HCT116 (cell line): ENCODE measurements around the gene LRRTM4. TPM values are rescaled to one million over a fixed set of nuclear protein-coding genes. Genes with fewer than 3 reads are reported as not detected.

Experiments used
- ATAC-seq: fragments of 200-7000 bp; cut with Tn5 transposase; 2 replicates; pipeline ENCODE4 v1.9.1; 2020; ENCODE audit warnings: mild to moderate bottlenecking, moderate library complexity
- BruUV-seq: library from RNA; stranded (reverse); fragments of 400-500 nt; replicated peaks from 2 replicates; lab custom pipeline; 2021; lab: Mats Ljungman, UMichigan
- CTCF ChIA-PET: fragments of 300-600 bp; sonication (Branson Sonifier 250); formaldehyde crosslinking; loops from one replicate; lab custom pipeline; 2021; ENCODE audit warnings: antibody characterized with exemption; lab: Charles Lee
- POLR2A ChIA-PET: fragments of 300-600, 350-600 bp; sonication (Branson Sonifier 250); formaldehyde crosslinking; loops from one replicate; lab custom pipeline; 2021; ENCODE audit warnings: antibody characterized with exemption; lab: Charles Lee
- RAD21 ChIA-PET, 2 experiments: fragments of 300-600 bp; sonication (Branson Sonifier 250); formaldehyde crosslinking; loops; one replicate each; lab custom pipeline; 2023; ENCODE audit warnings: low total read pairs in 2 of 2; ENCODE audit not compliant: uncharacterized antibody in 2 of 2, unreplicated experiment in 2 of 2, low non-redundant PET in 1 of 2; lab: Charles Lee
- DNase-seq: peaks from one replicate; pipeline ENCODE4 v3.0.0-alpha.2; 2010; ENCODE audit warnings: low read depth, low spot score
- H2AFZ ChIP-seq: fragments of 200-600 bp; shearing (Covaris generic), sonication (generic); 2 replicates; pipeline ENCODE4 v1.6.1; 2017; ENCODE audit warnings: low read depth, mixed run types, mixed read lengths, antibody characterized with exemption, low read length; ENCODE audit not compliant: poor library complexity, severe bottlenecking
- H3K27ac ChIP-seq: 2 replicates; pipeline ENCODE4 v1.5.1; 2012; ENCODE audit warnings: low read depth, low read length
- H3K27me3 ChIP-seq: fragments of 200-600 bp; sonication (generic); 2 replicates; pipeline ENCODE4 v1.6.1; 2016; ENCODE audit warnings: mixed run types, low read length, mixed read lengths; ENCODE audit not compliant: insufficient read depth
- H3K36me3 ChIP-seq, 2 experiments: fragments of 200-500 bp in 1 of 2; fragments of 200-600 bp in 1 of 2; sonication (Bioruptor generic) in 1 of 2; sonication (generic) in 1 of 2; 2 replicates each; pipeline versions ENCODE4 v1.5.1 to v1.6.1; 2014 to 2016; ENCODE audit warnings: low read length in 2 of 2, inconsistent platforms in 1 of 2, mixed read lengths in 1 of 2, mixed run types in 1 of 2; ENCODE audit not compliant: insufficient read depth in 2 of 2, control insufficient read depth in 1 of 2
- H3K4me1 ChIP-seq, 2 experiments: fragments of 200-600 bp in 1 of 2; sonication (generic) in 1 of 2; 2 replicates each; pipeline versions ENCODE4 v1.5.1 to v1.6.1; 2012 to 2017; ENCODE audit warnings: low read length in 2 of 2, inconsistent platforms in 1 of 2, mild to moderate bottlenecking in 1 of 2, mixed read lengths in 1 of 2, mixed run types in 1 of 2, moderate library complexity in 1 of 2; ENCODE audit not compliant: insufficient read depth in 2 of 2, control insufficient read depth in 1 of 2
- H3K4me2 ChIP-seq: fragments of 200-600 bp; sonication (generic); 2 replicates; pipeline ENCODE4 v1.6.1; 2017; ENCODE audit warnings: mixed run types, low read length, mixed read lengths
- H3K4me3 ChIP-seq, 2 experiments: fragments of 200-600 bp in 1 of 2; sonication (generic) in 1 of 2; replicated peaks in 1 of 2; 2 replicates each; pipeline ENCODE4 v1.5.1; 2011 to 2016; ENCODE audit warnings: low read length in 2 of 2, control low read depth in 1 of 2, low read depth in 1 of 2, mild to moderate bottlenecking in 1 of 2, mixed read lengths in 1 of 2, mixed run types in 1 of 2
- H3K79me2 ChIP-seq: fragments of 200-600 bp; sonication (generic); 2 replicates; pipeline ENCODE4 v1.6.1; 2017; ENCODE audit warnings: mild to moderate bottlenecking, mixed run types, low read length, moderate library complexity, mixed read lengths; ENCODE audit not compliant: insufficient read depth
- H3K9ac ChIP-seq: fragments of 200-600 bp; sonication (generic); 2 replicates; pipeline ENCODE4 v1.6.1; 2016; ENCODE audit warnings: low read length, mixed read lengths
- H3K9me2 ChIP-seq: fragments of 200-600 bp; sonication (generic), shearing (Covaris generic); 2 replicates; pipeline ENCODE4 v1.6.1; 2017; ENCODE audit warnings: mixed run types, mild to moderate bottlenecking, moderate library complexity; ENCODE audit not compliant: insufficient read depth
- H3K9me3 ChIP-seq, 2 experiments: fragments of 200-500 bp in 1 of 2; fragments of 200-600 bp in 1 of 2; sonication (Bioruptor generic) in 1 of 2; sonication (generic) in 1 of 2; 2 replicates each; pipeline ENCODE4 v1.6.1; 2014 to 2017; ENCODE audit warnings: low read length in 2 of 2, mixed read lengths in 2 of 2, inconsistent platforms in 1 of 2, low read depth in 1 of 2, mild to moderate bottlenecking in 1 of 2, mixed run types in 1 of 2, moderate library complexity in 1 of 2; ENCODE audit not compliant: control insufficient read depth in 1 of 2, insufficient read depth in 1 of 2
- H4K20me1 ChIP-seq: fragments of 200-600 bp; sonication (generic), shearing (Covaris generic); 2 replicates; pipeline ENCODE4 v1.6.1; 2017; ENCODE audit warnings: mixed run types, mild to moderate bottlenecking, moderate library complexity; ENCODE audit not compliant: insufficient read depth
- CBX3 ChIP-seq: IDR thresholded peaks from 2 replicates; pipeline ENCODE4 v1.6.1; 2012; ENCODE audit warnings: low read depth
- CEBPB ChIP-seq: IDR thresholded peaks from 2 replicates; pipeline ENCODE4 v1.6.1; 2012; ENCODE audit warnings: low read depth
- EZH2 ChIP-seq: fragments of 200-600 bp; sonication (generic); IDR thresholded peaks from 2 replicates; pipeline ENCODE4 v1.6.1; 2017; ENCODE audit warnings: antibody characterized with exemption, mixed run types
- EZH2phosphoT487 ChIP-seq: fragments of 200-600 bp; IDR thresholded peaks from 2 replicates; pipeline ENCODE4 v1.6.1; 2018; ENCODE audit warnings: antibody characterized with exemption, borderline replicate concordance
- FOSL1 ChIP-seq: IDR thresholded peaks from 2 replicates; pipeline ENCODE4 v1.6.1; 2012; ENCODE audit warnings: low read depth
- POLR2A ChIP-seq: IDR thresholded peaks from 2 replicates; pipeline ENCODE4 v1.7.0; 2011; ENCODE audit warnings: borderline replicate concordance; ENCODE audit not compliant: insufficient read depth, insufficient read length; ENCODE audit errors: extremely low read depth
- POLR2AphosphoS5 ChIP-seq: IDR thresholded peaks from 2 replicates; pipeline ENCODE4 v1.6.1; 2011; ENCODE audit warnings: mild to moderate bottlenecking, low read depth, low read length, moderate library complexity
- RAD21 ChIP-seq: IDR thresholded peaks from 2 replicates; pipeline ENCODE4 v1.6.1; 2012; ENCODE audit warnings: low read depth, mild to moderate bottlenecking
- SIN3A ChIP-seq: IDR thresholded peaks from 2 replicates; pipeline ENCODE4 v1.6.1; 2012; ENCODE audit warnings: low read depth
- SP1 ChIP-seq: IDR thresholded peaks from 2 replicates; pipeline ENCODE4 v1.6.1; 2012; ENCODE audit warnings: low read depth
- SRF ChIP-seq: IDR thresholded peaks from 2 replicates; pipeline ENCODE4 v1.6.1; 2012; ENCODE audit warnings: low read depth
- YY1 ChIP-seq: IDR thresholded peaks from 2 replicates; pipeline ENCODE4 v1.6.1; 2011; ENCODE audit warnings: low read length, low read depth, moderate library complexity, mild to moderate bottlenecking; ENCODE audit not compliant: insufficient replicate concordance; ENCODE audit errors: extremely low read depth
- ZFX ChIP-seq: fragments of 450-650 bp; IDR thresholded peaks from 2 replicates; pipeline ENCODE4 v1.6.1; 2017
- ZNF274 ChIP-seq: fragments of 200-500 bp; sonication (Bioruptor generic); IDR thresholded peaks from 2 replicates; pipeline ENCODE4 v1.6.1; 2014; ENCODE audit warnings: mild to moderate bottlenecking, low read depth, low read length, inconsistent platforms
- intact Hi-C: fragments of 100-400 bp; cut with micrococcal nuclease; formaldehyde crosslinking; loops from 2 replicates; pipeline ENCODE4 v1.10.0; 2022
- total RNA-seq: library from RNA; stranded (reverse); gene quantifications from one replicate; pipeline ENCODE4 v1.2.1, GENCODE V29; 2021; ENCODE audit not compliant: unreplicated experiment
- TF ChIP-seq, protein P1 (sequence below): IDR thresholded peaks from 2 replicates; pipeline ENCODE4 v1.6.1; 2012; ENCODE audit warnings: low read depth
- TF ChIP-seq, protein P2 (sequence below), 3 experiments: fragments of 200-600 bp in 1 of 3; sonication (generic) in 1 of 3; IDR thresholded peaks in 2 of 3; conservative IDR thresholded peaks in 1 of 3; 2 replicates each; pipeline ENCODE4 v1.5.1; 2012 to 2017; ENCODE audit warnings: low read depth in 2 of 3, low read length in 2 of 3, antibody characterized with exemption in 1 of 3, borderline replicate concordance in 1 of 3, control low read depth in 1 of 3, mild to moderate bottlenecking in 1 of 3, mixed read lengths in 1 of 3, mixed run types in 1 of 3, moderate library complexity in 1 of 3; ENCODE audit not compliant: insufficient read depth in 1 of 3
- TF ChIP-seq, protein P3 (sequence below): IDR thresholded peaks from 2 replicates; pipeline ENCODE4 v1.6.1; 2012
- TF ChIP-seq, protein P4 (sequence below): IDR thresholded peaks from 2 replicates; pipeline ENCODE4 v1.6.1; 2012

Gene LRRTM4
- total RNA-seq, 1 experiment from 2014 or later, result 0.25 TPM

DNA sequence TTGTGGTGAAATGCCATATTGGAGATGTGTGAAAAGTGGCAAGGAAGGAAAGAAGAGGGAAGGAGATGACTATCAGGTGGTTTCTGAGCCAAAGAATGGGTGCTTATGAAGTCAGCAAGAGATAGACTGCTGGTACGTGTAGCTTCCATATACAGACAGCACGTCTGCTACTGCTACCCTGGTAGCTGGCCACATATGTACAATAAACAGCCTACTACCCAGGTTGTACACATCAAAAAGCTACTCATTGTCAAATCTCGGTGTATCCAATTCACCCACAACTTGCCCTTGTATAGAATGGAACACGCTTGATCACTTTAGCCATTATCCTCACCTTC, 761.8 kb downstream of the LRRTM4 start:
- no TSS peak for BruUV-seq
- CTCF ChIA-PET, result no interaction called here
- ATAC-seq, result no peak

More for the DNA sequence above, 761.8 kb downstream of the LRRTM4 start:
- H3K4me2 ChIP-seq, result no peak overlapping the region
- H3K9ac ChIP-seq, result no peak overlapping the region
- ChIA-PET RAD21 (no interaction called here), POLR2A (no interaction called here)
- H3K27ac ChIP-seq, result no peak overlapping the region
- TF ChIP-seq POLR2AphosphoS5 (no peak), SIN3A (no peak), SRF (no peak), SP1 (no peak), POLR2A (no peak), CBX3 (no peak), ZNF274 (no peak), EZH2 (no peak), CEBPB (no peak), ZFX (no peak), YY1 (no peak), FOSL1 (no peak), EZH2phosphoT487 (no peak), RAD21 (no peak)
- TF ChIP-seq, protein P1, sequence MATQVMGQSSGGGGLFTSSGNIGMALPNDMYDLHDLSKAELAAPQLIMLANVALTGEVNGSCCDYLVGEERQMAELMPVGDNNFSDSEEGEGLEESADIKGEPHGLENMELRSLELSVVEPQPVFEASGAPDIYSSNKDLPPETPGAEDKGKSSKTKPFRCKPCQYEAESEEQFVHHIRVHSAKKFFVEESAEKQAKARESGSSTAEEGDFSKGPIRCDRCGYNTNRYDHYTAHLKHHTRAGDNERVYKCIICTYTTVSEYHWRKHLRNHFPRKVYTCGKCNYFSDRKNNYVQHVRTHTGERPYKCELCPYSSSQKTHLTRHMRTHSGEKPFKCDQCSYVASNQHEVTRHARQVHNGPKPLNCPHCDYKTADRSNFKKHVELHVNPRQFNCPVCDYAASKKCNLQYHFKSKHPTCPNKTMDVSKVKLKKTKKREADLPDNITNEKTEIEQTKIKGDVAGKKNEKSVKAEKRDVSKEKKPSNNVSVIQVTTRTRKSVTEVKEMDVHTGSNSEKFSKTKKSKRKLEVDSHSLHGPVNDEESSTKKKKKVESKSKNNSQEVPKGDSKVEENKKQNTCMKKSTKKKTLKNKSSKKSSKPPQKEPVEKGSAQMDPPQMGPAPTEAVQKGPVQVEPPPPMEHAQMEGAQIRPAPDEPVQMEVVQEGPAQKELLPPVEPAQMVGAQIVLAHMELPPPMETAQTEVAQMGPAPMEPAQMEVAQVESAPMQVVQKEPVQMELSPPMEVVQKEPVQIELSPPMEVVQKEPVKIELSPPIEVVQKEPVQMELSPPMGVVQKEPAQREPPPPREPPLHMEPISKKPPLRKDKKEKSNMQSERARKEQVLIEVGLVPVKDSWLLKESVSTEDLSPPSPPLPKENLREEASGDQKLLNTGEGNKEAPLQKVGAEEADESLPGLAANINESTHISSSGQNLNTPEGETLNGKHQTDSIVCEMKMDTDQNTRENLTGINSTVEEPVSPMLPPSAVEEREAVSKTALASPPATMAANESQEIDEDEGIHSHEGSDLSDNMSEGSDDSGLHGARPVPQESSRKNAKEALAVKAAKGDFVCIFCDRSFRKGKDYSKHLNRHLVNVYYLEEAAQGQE, result no peak
- TF ChIP-seq, protein P2, sequence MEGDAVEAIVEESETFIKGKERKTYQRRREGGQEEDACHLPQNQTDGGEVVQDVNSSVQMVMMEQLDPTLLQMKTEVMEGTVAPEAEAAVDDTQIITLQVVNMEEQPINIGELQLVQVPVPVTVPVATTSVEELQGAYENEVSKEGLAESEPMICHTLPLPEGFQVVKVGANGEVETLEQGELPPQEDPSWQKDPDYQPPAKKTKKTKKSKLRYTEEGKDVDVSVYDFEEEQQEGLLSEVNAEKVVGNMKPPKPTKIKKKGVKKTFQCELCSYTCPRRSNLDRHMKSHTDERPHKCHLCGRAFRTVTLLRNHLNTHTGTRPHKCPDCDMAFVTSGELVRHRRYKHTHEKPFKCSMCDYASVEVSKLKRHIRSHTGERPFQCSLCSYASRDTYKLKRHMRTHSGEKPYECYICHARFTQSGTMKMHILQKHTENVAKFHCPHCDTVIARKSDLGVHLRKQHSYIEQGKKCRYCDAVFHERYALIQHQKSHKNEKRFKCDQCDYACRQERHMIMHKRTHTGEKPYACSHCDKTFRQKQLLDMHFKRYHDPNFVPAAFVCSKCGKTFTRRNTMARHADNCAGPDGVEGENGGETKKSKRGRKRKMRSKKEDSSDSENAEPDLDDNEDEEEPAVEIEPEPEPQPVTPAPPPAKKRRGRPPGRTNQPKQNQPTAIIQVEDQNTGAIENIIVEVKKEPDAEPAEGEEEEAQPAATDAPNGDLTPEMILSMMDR (IDR thresholded peaks at IDR 0.05 in 2 of 3, conservative IDR thresholded peaks at IDR 0.05 in 1 of 3; ENCODE audit: borderline replicate concordance in 1 of 3, insufficient read depth in 1 of 3, low read depth in 2 of 3, low read length in 2 of 3), result no peak
- TF ChIP-seq, protein P3, sequence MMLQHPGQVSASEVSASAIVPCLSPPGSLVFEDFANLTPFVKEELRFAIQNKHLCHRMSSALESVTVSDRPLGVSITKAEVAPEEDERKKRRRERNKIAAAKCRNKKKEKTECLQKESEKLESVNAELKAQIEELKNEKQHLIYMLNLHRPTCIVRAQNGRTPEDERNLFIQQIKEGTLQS, result no peak
- TF ChIP-seq, protein P4, sequence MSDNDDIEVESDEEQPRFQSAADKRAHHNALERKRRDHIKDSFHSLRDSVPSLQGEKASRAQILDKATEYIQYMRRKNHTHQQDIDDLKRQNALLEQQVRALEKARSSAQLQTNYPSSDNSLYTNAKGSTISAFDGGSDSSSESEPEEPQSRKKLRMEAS, result no peak
- H3K4me3 ChIP-seq, result no peak overlapping the region
- H2AFZ ChIP-seq, result no peak overlapping the region
- peaks cover 15 to 39% of the 10 kb centered on the region in 2 experiments; a peak in 2 of 4 replicates for H3K9me3 ChIP-seq
- no peaks in the 10 kb centered on the region for H3K79me2 ChIP-seq
- no peaks in the 10 kb centered on the region for H3K27me3 ChIP-seq
- H4K20me1 ChIP-seq, result no peaks in the 10 kb centered on the region
- no peak for DNase-seq
- no peaks in the 10 kb centered on the region for H3K4me1 ChIP-seq
- H3K9me2 ChIP-seq, result no peaks in the 10 kb centered on the region
- H3K36me3 ChIP-seq, result no peaks in the 10 kb centered on the region
- intact Hi-C loops, result no loop called here
